Mucosa of rectum (tissue), 2 donors: ENCODE results near the gene RASSF6.
"Not testable (repeated sequence)": the region's sequence is repeated elsewhere in the genome, so short reads cannot be mapped to it uniquely, and the experiment has no call there.

Source experiments
- H3K27ac ChIP-seq, 2 donors: one replicate each; pipeline ENCODE4 v1.7.0; 2013; ENCODE audit warnings: inconsistent platforms in 2 of 2, low read depth in 2 of 2, low read length in 2 of 2
- H3K27me3 ChIP-seq, 2 donors: one replicate each; pipeline ENCODE4 v1.7.0; 2013; ENCODE audit warnings: low read length in 2 of 2; ENCODE audit not compliant: control insufficient read depth in 2 of 2, insufficient read depth in 2 of 2
- H3K36me3 ChIP-seq, 2 donors: one replicate each; pipeline ENCODE4 v1.7.0; 2013; ENCODE audit warnings: low read length in 2 of 2; ENCODE audit not compliant: control insufficient read depth in 2 of 2, insufficient read depth in 2 of 2
- H3K4me1 ChIP-seq, 2 donors: one replicate each; pipeline ENCODE4 v1.7.0; 2013; ENCODE audit warnings: low read length in 2 of 2, mild to moderate bottlenecking in 1 of 2; ENCODE audit not compliant: control insufficient read depth in 2 of 2, insufficient read depth in 2 of 2
- H3K4me3 ChIP-seq, 2 donors: one replicate each; pipeline ENCODE4 v1.7.0; 2013; ENCODE audit warnings: low read length in 2 of 2
- H3K9ac ChIP-seq, 2 donors: one replicate each; pipeline ENCODE4 v1.7.0; 2013; ENCODE audit warnings: low read length in 2 of 2, low read depth in 1 of 2, mild to moderate bottlenecking in 1 of 2
- H3K9me3 ChIP-seq, 2 donors: one replicate each; pipeline ENCODE4 v1.7.0; 2013; ENCODE audit warnings: low read length in 2 of 2; ENCODE audit not compliant: control insufficient read depth in 2 of 2
- donor health status: healthy.
- donor health status: Normal muscosa, but diverticular disease.

The RASSF6 gene

GRCh38 chr4:73600954-73601353 lies 19.3 kb downstream of the RASSF6 start:
- Histone ChIP-seq H3K4me3 (no peak overlapping the region), H3K9ac (no peak overlapping the region), H3K4me1 (peaks cover 17 to 24% of the 10 kb centered on the region in 2 donors), H3K9me3 (no peaks in the 10 kb centered on the region), H3K36me3 (peaks cover 2 to 4% of the 10 kb centered on the region in 2 donors), H3K27me3 (no peaks in the 10 kb centered on the region), H3K27ac (no peak overlapping the region)

GRCh38 chr4:73599182-73599581 lies 21.1 kb downstream of the RASSF6 start:
- Histone ChIP-seq H3K36me3 (peaks cover 2 to 4% of the 10 kb centered on the region in 2 donors), H3K9me3 (no peaks in the 10 kb centered on the region), H3K4me1 (peaks cover 13 to 17% of the 10 kb centered on the region in 2 donors), H3K27ac (peak overlapping the region; percentile 71 to 87), H3K4me3 (no peak overlapping the region), H3K9ac (peak overlapping the region in 1 of 2 donors; percentile 5), H3K27me3 (no peaks in the 10 kb centered on the region)

GRCh38 chr4:73597594-73597993 lies 22.6 kb downstream of the RASSF6 start:
- no peaks in the 10 kb centered on the region for H3K9me3 ChIP-seq
- no peak overlapping the region for H3K27ac ChIP-seq
- no peaks in the 10 kb centered on the region for H3K27me3 ChIP-seq
- H3K36me3 ChIP-seq: peaks cover 2 to 5% of the 10 kb centered on the region in 2 donors
- H3K4me1 ChIP-seq: peaks cover 9 to 12% of the 10 kb centered on the region in 2 donors
- no peak overlapping the region for H3K4me3 ChIP-seq
- no peak overlapping the region for H3K9ac ChIP-seq

- H3K9ac ChIP-seq, H3K4me3 ChIP-seq, H3K27ac ChIP-seq, H3K27me3 ChIP-seq, H3K36me3 ChIP-seq, H3K9me3 ChIP-seq: not testable (repeated sequence)
- H3K4me1 ChIP-seq: peaks cover 5 to 12% of the 10 kb centered on the region in 2 donors
These were observed 23.1 kb downstream of the RASSF6 start for GRCh38 chr4:73597183-73597582.

- no peak overlapping the region for H3K9ac ChIP-seq
- H3K4me1 ChIP-seq: peaks cover under 1 to 12% of the 10 kb centered on the region in 2 donors
- H3K36me3 ChIP-seq: peaks cover 0 to 12% of the 10 kb centered on the region in 2 donors
- H3K27ac ChIP-seq: no peak overlapping the region
- H3K9me3 ChIP-seq: no peaks in the 10 kb centered on the region
- H3K4me3 ChIP-seq: no peak overlapping the region
- H3K27me3 ChIP-seq: no peaks in the 10 kb centered on the region
These were observed 24.2 kb downstream of the RASSF6 start for GRCh38 chr4:73596001-73596400.

GRCh38 chr4:73593631-73594241 lies 26.5 kb downstream of the RASSF6 start:
- Histone ChIP-seq H3K27ac (no peak overlapping the region), H3K9me3 (no peaks in the 10 kb centered on the region), H3K27me3 (no peaks in the 10 kb centered on the region), H3K36me3 (peaks cover 0 to 12% of the 10 kb centered on the region in 2 donors), H3K4me1 (peaks cover 0 to 5% of the 10 kb centered on the region in 2 donors), H3K9ac (no peak overlapping the region), H3K4me3 (no peak overlapping the region)

- Histone ChIP-seq H3K27ac (peak overlapping the region; percentile 23 to 57), H3K4me1 (peaks cover 0 to 4% of the 10 kb centered on the region in 2 donors), H3K4me3 (no peak overlapping the region), H3K9ac (peak overlapping the region in 1 of 2 donors; percentile 27), H3K36me3 (peaks cover 0 to 8% of the 10 kb centered on the region in 2 donors), H3K27me3 (no peaks in the 10 kb centered on the region), H3K9me3 (no peaks in the 10 kb centered on the region)
These were observed 30.1 kb downstream of the RASSF6 start for GRCh38 chr4:73589887-73590801.

- Histone ChIP-seq H3K9ac (no peak overlapping the region), H3K36me3 (peaks cover 0 to 10% of the 10 kb centered on the region in 2 donors), H3K9me3 (no peaks in the 10 kb centered on the region), H3K4me1 (peaks cover 0 to 4% of the 10 kb centered on the region in 2 donors), H3K4me3 (no peak overlapping the region), H3K27ac (peak overlapping the region in 1 of 2 donors; percentile 65), H3K27me3 (no peaks in the 10 kb centered on the region)
These were observed 30.9 kb downstream of the RASSF6 start for GRCh38 chr4:73589261-73589847.

- Histone ChIP-seq H3K4me1 (peaks cover 0 to 4% of the 10 kb centered on the region in 2 donors), H3K27me3 (no peaks in the 10 kb centered on the region), H3K9me3 (no peaks in the 10 kb centered on the region), H3K9ac (no peak overlapping the region), H3K4me3 (no peak overlapping the region), H3K27ac (no peak overlapping the region), H3K36me3 (peaks cover 0 to 10% of the 10 kb centered on the region in 2 donors)
These were observed 31.6 kb downstream of the RASSF6 start for GRCh38 chr4:73588613-73589012.

GRCh38 chr4:73586666-73587065 lies 33.6 kb downstream of the RASSF6 start:
- peaks cover 2 to 4% of the 10 kb centered on the region in 2 donors for H3K36me3 ChIP-seq
- no peak overlapping the region for H3K9ac ChIP-seq
- H3K27ac ChIP-seq: no peak overlapping the region
- no peak overlapping the region for H3K4me3 ChIP-seq
- H3K27me3 ChIP-seq: no peaks in the 10 kb centered on the region
- H3K9me3 ChIP-seq: no peaks in the 10 kb centered on the region
- H3K4me1 ChIP-seq: peaks cover 0 to 4% of the 10 kb centered on the region in 2 donors
